ENCODE results near the gene GSTM4. TPM values are rescaled to one million over a fixed set of nuclear protein-coding genes. Genes with fewer than 3 reads are reported as not detected.

Gene GSTM4
- total RNA-seq, 1 experiment from 2014 or later = 22.0 TPM

GRCh38 chr1:109621379-109622136, 34.3 kb upstream of the GSTM4 start:
- Histone ChIP-seq H3K27me3 (ENCODE audit: control insufficient read depth, insufficient read depth, low read length) (no peaks in the 10 kb centered on the region), H3K9me3 (ENCODE audit: control insufficient read depth, insufficient read depth, low read depth, low read length) (no peaks in the 10 kb centered on the region), H3K4me1 (ENCODE audit: control insufficient read depth, insufficient read depth, low read length) (peaks cover 15% of the 10 kb centered on the region), H3K4me3 (ENCODE audit: low read depth in 2 of 2, low read length in 2 of 2) (peak overlapping the region; percentile 84 to 92), H3K27ac (ENCODE audit: low read length) (no peak overlapping the region), H3K36me3 (ENCODE audit: control insufficient read depth, insufficient read depth, low read length) (no peaks in the 10 kb centered on the region)
- TSS peak; percentile 62 for BruUV-seq (replicated peaks)
- ChIA-PET POLR2A (no interaction called here), CTCF (no interaction called here)
- TF ChIP-seq, protein P1, sequence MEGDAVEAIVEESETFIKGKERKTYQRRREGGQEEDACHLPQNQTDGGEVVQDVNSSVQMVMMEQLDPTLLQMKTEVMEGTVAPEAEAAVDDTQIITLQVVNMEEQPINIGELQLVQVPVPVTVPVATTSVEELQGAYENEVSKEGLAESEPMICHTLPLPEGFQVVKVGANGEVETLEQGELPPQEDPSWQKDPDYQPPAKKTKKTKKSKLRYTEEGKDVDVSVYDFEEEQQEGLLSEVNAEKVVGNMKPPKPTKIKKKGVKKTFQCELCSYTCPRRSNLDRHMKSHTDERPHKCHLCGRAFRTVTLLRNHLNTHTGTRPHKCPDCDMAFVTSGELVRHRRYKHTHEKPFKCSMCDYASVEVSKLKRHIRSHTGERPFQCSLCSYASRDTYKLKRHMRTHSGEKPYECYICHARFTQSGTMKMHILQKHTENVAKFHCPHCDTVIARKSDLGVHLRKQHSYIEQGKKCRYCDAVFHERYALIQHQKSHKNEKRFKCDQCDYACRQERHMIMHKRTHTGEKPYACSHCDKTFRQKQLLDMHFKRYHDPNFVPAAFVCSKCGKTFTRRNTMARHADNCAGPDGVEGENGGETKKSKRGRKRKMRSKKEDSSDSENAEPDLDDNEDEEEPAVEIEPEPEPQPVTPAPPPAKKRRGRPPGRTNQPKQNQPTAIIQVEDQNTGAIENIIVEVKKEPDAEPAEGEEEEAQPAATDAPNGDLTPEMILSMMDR (IDR thresholded peaks at IDR 0.05) = no peak
- TF ChIP-seq POLR2AphosphoS5 (IDR thresholded peaks at IDR 0.05; ENCODE audit: low read depth, low read length) (no peak), SIN3A (IDR thresholded peaks at IDR 0.05; ENCODE audit: borderline replicate concordance, insufficient read depth, low read depth, low read length) (no peak)
- intact Hi-C loops (cut with micrococcal nuclease; ENCODE audit: unreplicated experiment) (loop anchor here (5.0 kb wide), 1 partner anchor 74 kb away; the partner anchor contains the start of gene GNAI3), in situ Hi-C loops (cut with HindIII; ENCODE audit: low pct_unique_long_range_greater_than_20kb, low sequenced_read_pairs) (no loop called here)
- ATAC-seq (no peak), DNase-seq (ENCODE audit: low read depth, low spot score) (no peak)

DNA sequence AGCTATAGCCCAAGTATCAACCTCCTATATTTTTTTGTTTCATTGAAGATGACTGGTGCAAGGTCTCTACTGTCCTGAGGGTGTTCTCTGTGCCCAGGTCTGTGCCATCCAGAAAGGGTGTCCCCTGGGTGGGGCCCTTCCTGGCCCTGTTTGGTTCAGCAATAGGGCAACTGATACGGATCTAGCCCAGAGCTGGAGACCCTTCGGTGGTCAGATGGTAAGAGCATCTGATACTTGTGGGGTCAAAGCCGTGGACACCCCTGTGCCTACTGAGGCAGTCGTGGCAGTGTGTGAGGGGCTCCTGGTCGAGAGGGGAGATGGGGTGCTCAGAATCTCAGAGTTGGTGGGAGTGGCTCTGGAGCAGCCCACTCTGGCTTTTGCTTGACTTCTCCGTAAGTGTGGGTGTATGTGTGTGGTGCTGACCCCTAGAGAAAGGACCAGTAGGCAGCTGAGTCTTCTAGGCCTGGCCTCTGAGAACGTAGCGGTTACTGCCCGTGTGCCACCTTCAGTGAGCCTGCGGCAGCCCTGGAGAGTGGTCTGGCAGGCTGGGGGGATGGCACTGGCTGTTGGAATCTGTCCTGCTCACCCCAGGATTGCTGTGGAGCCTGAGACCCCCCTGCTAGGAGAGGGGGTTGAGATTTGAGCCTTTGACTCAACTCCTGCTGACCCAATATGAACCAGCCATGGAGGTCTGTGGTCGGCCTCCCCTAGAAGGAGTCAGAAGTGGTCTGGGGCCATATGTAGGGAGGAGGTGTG, 33.6 kb upstream of the GSTM4 start:
- intact Hi-C loops (cut with micrococcal nuclease; ENCODE audit: unreplicated experiment) = loop anchor here (5.0 kb wide), 1 partner anchor 75 kb away; the partner anchor contains the start of gene GNAI3
- ATAC-seq (no peak), DNase-seq (ENCODE audit: low read depth, low spot score) (no peak)
- no peaks in the 10 kb centered on the region for H3K36me3 ChIP-seq (ENCODE audit: control insufficient read depth, insufficient read depth, low read length)
- no peaks in the 10 kb centered on the region for H3K9me3 ChIP-seq (ENCODE audit: control insufficient read depth, insufficient read depth, low read depth, low read length)
- peak overlapping the region; percentile 84 to 92; a peak in 3 of 4 replicates for H3K4me3 ChIP-seq (ENCODE audit: low read depth in 2 of 2, low read length in 2 of 2)
- H3K27ac ChIP-seq (ENCODE audit: low read length) = no peak overlapping the region
- ChIA-PET CTCF (no interaction called here), POLR2A (no interaction called here)
- no peaks in the 10 kb centered on the region for H3K27me3 ChIP-seq (ENCODE audit: control insufficient read depth, insufficient read depth, low read length)
- in situ Hi-C loops (cut with HindIII; ENCODE audit: low pct_unique_long_range_greater_than_20kb, low sequenced_read_pairs) = no loop called here
- no peak for TF ChIP-seq SIN3A (IDR thresholded peaks at IDR 0.05; ENCODE audit: borderline replicate concordance, insufficient read depth, low read depth, low read length)
- no peak for TF ChIP-seq POLR2AphosphoS5 (IDR thresholded peaks at IDR 0.05; ENCODE audit: low read depth, low read length)
- TF ChIP-seq TCF7L2 (IDR thresholded peaks at IDR 0.05; ENCODE audit: low read depth, low read length) = no peak
- TF ChIP-seq, protein P1 (IDR thresholded peaks at IDR 0.05) = no peak
- TF ChIP-seq, protein P2, sequence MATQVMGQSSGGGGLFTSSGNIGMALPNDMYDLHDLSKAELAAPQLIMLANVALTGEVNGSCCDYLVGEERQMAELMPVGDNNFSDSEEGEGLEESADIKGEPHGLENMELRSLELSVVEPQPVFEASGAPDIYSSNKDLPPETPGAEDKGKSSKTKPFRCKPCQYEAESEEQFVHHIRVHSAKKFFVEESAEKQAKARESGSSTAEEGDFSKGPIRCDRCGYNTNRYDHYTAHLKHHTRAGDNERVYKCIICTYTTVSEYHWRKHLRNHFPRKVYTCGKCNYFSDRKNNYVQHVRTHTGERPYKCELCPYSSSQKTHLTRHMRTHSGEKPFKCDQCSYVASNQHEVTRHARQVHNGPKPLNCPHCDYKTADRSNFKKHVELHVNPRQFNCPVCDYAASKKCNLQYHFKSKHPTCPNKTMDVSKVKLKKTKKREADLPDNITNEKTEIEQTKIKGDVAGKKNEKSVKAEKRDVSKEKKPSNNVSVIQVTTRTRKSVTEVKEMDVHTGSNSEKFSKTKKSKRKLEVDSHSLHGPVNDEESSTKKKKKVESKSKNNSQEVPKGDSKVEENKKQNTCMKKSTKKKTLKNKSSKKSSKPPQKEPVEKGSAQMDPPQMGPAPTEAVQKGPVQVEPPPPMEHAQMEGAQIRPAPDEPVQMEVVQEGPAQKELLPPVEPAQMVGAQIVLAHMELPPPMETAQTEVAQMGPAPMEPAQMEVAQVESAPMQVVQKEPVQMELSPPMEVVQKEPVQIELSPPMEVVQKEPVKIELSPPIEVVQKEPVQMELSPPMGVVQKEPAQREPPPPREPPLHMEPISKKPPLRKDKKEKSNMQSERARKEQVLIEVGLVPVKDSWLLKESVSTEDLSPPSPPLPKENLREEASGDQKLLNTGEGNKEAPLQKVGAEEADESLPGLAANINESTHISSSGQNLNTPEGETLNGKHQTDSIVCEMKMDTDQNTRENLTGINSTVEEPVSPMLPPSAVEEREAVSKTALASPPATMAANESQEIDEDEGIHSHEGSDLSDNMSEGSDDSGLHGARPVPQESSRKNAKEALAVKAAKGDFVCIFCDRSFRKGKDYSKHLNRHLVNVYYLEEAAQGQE (IDR thresholded peaks at IDR 0.05; ENCODE audit: insufficient read depth in 1 of 2, low read depth in 2 of 2, low read length in 1 of 2) = no peak
- no TSS peak for BruUV-seq (replicated peaks)
- peaks cover 15% of the 10 kb centered on the region for H3K4me1 ChIP-seq (ENCODE audit: control insufficient read depth, insufficient read depth, low read length)

All from Panc1 (cell line).